Measurements from ENCODE around the gene EPHB1.

DNA sequence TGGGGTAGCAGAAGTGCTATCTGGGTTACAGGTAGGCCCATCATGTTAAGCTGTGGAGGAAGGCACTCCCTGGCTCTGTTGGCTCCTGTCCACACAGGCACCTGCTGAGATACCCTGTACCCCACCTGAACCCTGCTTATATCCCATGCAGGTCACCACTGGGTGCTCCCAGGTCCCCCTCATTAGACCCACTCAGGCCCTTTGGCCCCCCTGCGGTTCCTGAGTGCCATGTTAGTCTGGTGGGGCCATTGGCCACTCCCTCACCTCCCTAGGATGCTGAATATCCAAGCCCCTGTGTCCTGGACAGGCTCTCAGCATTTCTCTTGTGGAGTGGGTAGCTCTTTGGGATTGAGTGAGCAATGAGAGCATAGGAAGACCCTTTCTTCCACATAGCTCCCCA is 128.2 kb downstream of the EPHB1 start:
- TF ChIP-seq, protein P1, sequence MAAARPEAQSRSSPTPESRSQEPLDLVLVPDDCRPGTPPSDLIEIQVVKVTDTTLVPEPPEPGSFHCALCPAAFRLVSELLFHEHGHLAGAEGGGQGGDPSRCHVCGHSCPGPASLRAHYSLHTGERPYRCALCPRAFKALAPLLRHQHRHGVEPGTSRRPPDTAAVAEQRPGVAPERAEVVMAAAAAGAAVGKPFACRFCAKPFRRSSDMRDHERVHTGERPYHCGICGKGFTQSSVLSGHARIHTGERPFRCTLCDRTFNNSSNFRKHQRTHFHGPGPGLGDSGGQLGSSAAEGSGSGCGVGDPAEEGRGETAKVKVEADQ (CRISPR knock-in tag; IDR thresholded peaks at IDR 0.05; ENCODE audit: borderline replicate concordance): no peak
- no peak for TF ChIP-seq TCF7L2 (IDR thresholded peaks at IDR 0.05; ENCODE audit: low read depth, low read length)
- TF ChIP-seq FOSL1 (CRISPR knock-in tag; IDR thresholded peaks at IDR 0.05; ENCODE audit: borderline replicate concordance): no peak
- TF ChIP-seq CC2D1A (CRISPR knock-in tag; IDR thresholded peaks at IDR 0.05): no peak
- no peak for TF ChIP-seq POLR2A (IDR thresholded peaks at IDR 0.05; ENCODE audit: insufficient read depth in 1 of 2, low read depth in 2 of 2, low read length in 2 of 2)
- TF ChIP-seq RAD21 (CRISPR knock-in tag; IDR thresholded peaks at IDR 0.05): no peak
- TF ChIP-seq CAMTA2 (CRISPR knock-in tag; IDR thresholded peaks at IDR 0.05; ENCODE audit: borderline replicate concordance): no peak
- TF ChIP-seq AGO1 (IDR thresholded peaks at IDR 0.05; ENCODE audit: low read depth, low read length, poor library complexity, severe bottlenecking): no peak
